SU-DHL-6 (cell line): ENCODE data around the gene DNAH12.
"Not testable (repeated sequence)": the region's sequence is repeated elsewhere in the genome, so short reads cannot be mapped to it uniquely, and the experiment has no call there.

ENCODE experiments used
- EZH2phosphoT487 ChIP-seq: fragments of 200-600 bp; sonication (generic), shearing (Covaris generic); conservative IDR thresholded peaks from 2 replicates; pipeline ENCODE4 v1.6.1; 2018; ENCODE audit warnings: mild to moderate bottlenecking, antibody characterized with exemption, low read length, moderate library complexity, mixed read lengths
- TF ChIP-seq, protein P1 (sequence below): fragments of 200-600 bp; sonication (generic); IDR thresholded peaks from one replicate; pipeline ENCODE4 v1.5.1; 2017; ENCODE audit warnings: antibody characterized with exemption, mild to moderate bottlenecking, low read length, moderate library complexity; ENCODE audit not compliant: insufficient read depth, poor library complexity, severe bottlenecking

DNA sequence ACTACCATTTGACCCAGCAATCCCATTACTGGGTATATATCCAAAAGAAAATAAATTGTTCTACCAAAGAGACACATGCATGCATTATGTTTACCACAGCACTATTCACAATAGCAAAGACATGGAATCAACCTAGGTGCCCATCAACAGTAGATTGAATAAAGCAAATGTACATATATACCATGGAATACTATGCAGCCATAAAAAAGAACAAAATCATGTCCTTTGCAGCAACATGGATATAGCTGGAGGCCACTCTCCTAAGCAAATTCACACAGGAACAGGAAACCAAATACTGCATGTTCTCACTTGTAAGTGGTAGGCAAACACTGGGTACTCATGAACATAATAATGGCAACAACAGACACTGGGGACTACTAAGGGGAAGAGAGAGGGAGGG, 104.0 kb downstream of the DNAH12 start:
- TF ChIP-seq, protein P1, sequence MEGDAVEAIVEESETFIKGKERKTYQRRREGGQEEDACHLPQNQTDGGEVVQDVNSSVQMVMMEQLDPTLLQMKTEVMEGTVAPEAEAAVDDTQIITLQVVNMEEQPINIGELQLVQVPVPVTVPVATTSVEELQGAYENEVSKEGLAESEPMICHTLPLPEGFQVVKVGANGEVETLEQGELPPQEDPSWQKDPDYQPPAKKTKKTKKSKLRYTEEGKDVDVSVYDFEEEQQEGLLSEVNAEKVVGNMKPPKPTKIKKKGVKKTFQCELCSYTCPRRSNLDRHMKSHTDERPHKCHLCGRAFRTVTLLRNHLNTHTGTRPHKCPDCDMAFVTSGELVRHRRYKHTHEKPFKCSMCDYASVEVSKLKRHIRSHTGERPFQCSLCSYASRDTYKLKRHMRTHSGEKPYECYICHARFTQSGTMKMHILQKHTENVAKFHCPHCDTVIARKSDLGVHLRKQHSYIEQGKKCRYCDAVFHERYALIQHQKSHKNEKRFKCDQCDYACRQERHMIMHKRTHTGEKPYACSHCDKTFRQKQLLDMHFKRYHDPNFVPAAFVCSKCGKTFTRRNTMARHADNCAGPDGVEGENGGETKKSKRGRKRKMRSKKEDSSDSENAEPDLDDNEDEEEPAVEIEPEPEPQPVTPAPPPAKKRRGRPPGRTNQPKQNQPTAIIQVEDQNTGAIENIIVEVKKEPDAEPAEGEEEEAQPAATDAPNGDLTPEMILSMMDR = not testable (repeated sequence)
- not testable (repeated sequence) for TF ChIP-seq EZH2phosphoT487
